ENCODE results near the gene CDH23. TPM values are rescaled to one million over a fixed set of nuclear protein-coding genes. Genes with fewer than 3 reads are reported as not detected.

The CDH23 gene
- total and polyA plus RNA-seq, 2 of the 8 experiments (the other 6 are each of a cell fraction or from before 2014, with no cell fraction given) = 1.9 to 4.9 TPM

GRCh38 chr10:71704816-71705215, 308.1 kb downstream of the CDH23 start (continued):
- no peak for TF ChIP-seq CHD7 (IDR thresholded peaks at IDR 0.05; ENCODE audit: insufficient replicate concordance, low read length)
